Uterus (tissue), 4 donors: ENCODE data around the gene FIBP. TPM values are rescaled to one million over a fixed set of nuclear protein-coding genes. Genes with fewer than 3 reads are reported as not detected.

Experiments used
- DNase-seq, 2 donors: peaks; one replicate each; pipeline ENCODE4 v3.0.0-alpha.2; 2019 to 2020
- H3K27ac ChIP-seq, 2 donors: fragments of 200-600 bp; sonication (generic); 1 replicate in 1 of 2; 2 replicates in 1 of 2; pipeline ENCODE4 v1.5.1; 2016 to 2018
- H3K27me3 ChIP-seq, 2 donors: fragments of 200-600 bp; sonication (generic); one replicate each; pipeline ENCODE4 v1.5.1; 2018 to 2019; ENCODE audit warnings: control low read depth in 1 of 2
- H3K36me3 ChIP-seq, 2 donors: fragments of 200-600 bp; sonication (generic); one replicate each; pipeline ENCODE4 v1.5.1; 2019; ENCODE audit warnings: control low read depth in 1 of 2
- H3K4me1 ChIP-seq, 2 donors: fragments of 200-600 bp; sonication (generic); one replicate each; pipeline ENCODE4 v1.5.1; 2018 to 2019; ENCODE audit warnings: control low read depth in 1 of 2
- H3K4me3 ChIP-seq, 2 donors: fragments of 200-600 bp; sonication (generic); 1 replicate in 1 of 2; 2 replicates in 1 of 2; pipeline ENCODE4 v1.5.1; 2018 to 2019; ENCODE audit warnings: mild to moderate bottlenecking in 1 of 2
- H3K9me3 ChIP-seq, 2 donors: fragments of 200-600 bp; sonication (generic); one replicate each; pipeline ENCODE4 v1.5.1; 2019; ENCODE audit warnings: control low read depth in 1 of 2
- POLR2A ChIP-seq, 2 donors: fragments of 450-650 bp; IDR thresholded peaks; one replicate each; pipeline ENCODE4 v1.6.1; 2016; ENCODE audit warnings: antibody characterized with exemption in 2 of 2, mild to moderate bottlenecking in 1 of 2, moderate library complexity in 1 of 2
- intact Hi-C: fragments of 100-400 bp; cut with DNase I; formaldehyde crosslinking; loops from one replicate; pipeline ENCODE4 v1.15.1; 2023; ENCODE audit warnings: low total_unique reads
- total RNA-seq, 4 donors: library from RNA; depleted of rRNA in 3 of 4; stranded (reverse); fragments of >200 nt in 3 of 4; gene quantifications; one replicate each; pipeline versions ENCODE4 v1.1.0 to v1.2.4, GENCODE V29; 2014 to 2023
- TF ChIP-seq, protein P1 (sequence below), 4 experiments: fragments of 200-600 bp in 2 of 4; fragments of 450-650 bp in 2 of 4; sonication (generic) in 2 of 4; IDR thresholded peaks; one replicate each; pipeline ENCODE4 v1.5.1; 2016 to 2019; ENCODE audit warnings: antibody characterized with exemption in 4 of 4, mild to moderate bottlenecking in 2 of 4, moderate library complexity in 1 of 4
- donor health status: DM: yes; HTN: yes; CAD: no.

Gene FIBP
- total RNA-seq, 4 donors from 2014 or later, result 39.7 to 239 (median 52.2) TPM

- H3K27ac ChIP-seq, result peak overlapping the region in 1 of 2 donors; percentile 38
- H3K27me3 ChIP-seq, result no peaks in the 10 kb centered on the region
- no peak overlapping the region for H3K4me3 ChIP-seq
- intact Hi-C loops, result no loop called here
- no peak for DNase-seq
- no peak for TF ChIP-seq POLR2A (IDR thresholded peaks at IDR 0.05)
- TF ChIP-seq, protein P1, sequence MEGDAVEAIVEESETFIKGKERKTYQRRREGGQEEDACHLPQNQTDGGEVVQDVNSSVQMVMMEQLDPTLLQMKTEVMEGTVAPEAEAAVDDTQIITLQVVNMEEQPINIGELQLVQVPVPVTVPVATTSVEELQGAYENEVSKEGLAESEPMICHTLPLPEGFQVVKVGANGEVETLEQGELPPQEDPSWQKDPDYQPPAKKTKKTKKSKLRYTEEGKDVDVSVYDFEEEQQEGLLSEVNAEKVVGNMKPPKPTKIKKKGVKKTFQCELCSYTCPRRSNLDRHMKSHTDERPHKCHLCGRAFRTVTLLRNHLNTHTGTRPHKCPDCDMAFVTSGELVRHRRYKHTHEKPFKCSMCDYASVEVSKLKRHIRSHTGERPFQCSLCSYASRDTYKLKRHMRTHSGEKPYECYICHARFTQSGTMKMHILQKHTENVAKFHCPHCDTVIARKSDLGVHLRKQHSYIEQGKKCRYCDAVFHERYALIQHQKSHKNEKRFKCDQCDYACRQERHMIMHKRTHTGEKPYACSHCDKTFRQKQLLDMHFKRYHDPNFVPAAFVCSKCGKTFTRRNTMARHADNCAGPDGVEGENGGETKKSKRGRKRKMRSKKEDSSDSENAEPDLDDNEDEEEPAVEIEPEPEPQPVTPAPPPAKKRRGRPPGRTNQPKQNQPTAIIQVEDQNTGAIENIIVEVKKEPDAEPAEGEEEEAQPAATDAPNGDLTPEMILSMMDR (IDR thresholded peaks at IDR 0.05), result no peak
- H3K9me3 ChIP-seq, result no peaks in the 10 kb centered on the region
- peaks cover 4 to 9% of the 10 kb centered on the region in 2 donors for H3K4me1 ChIP-seq
- H3K36me3 ChIP-seq, result no peaks in the 10 kb centered on the region
Measured at GRCh38 chr11:65885231-65885630, 3.0 kb downstream of the FIBP start.

GRCh38 chr11:65884716-65885092 is 3.6 kb downstream of the FIBP start:
- Histone ChIP-seq H3K4me1 (peaks cover 4 to 9% of the 10 kb centered on the region in 2 donors), H3K4me3 (no peak overlapping the region), H3K27me3 (no peaks in the 10 kb centered on the region), H3K36me3 (no peaks in the 10 kb centered on the region), H3K9me3 (no peaks in the 10 kb centered on the region), H3K27ac (peak overlapping the region; percentile 24 to 38)
- no peak for TF ChIP-seq POLR2A (IDR thresholded peaks at IDR 0.05)
- TF ChIP-seq, protein P1 (IDR thresholded peaks at IDR 0.05), result peak; percentile 97 to 99 (median 98)
- intact Hi-C loops, result loop anchor here (5.0 kb wide), 1 partner anchor 103 kb away; no protein-coding TSS in a partner anchor
- peak; percentile 68 to 73 for DNase-seq

- Histone ChIP-seq H3K9me3 (no peaks in the 10 kb centered on the region), H3K27me3 (no peaks in the 10 kb centered on the region), H3K4me1 (peaks cover 4 to 9% of the 10 kb centered on the region in 2 donors), H3K27ac (peak overlapping the region; percentile 24 to 38), H3K4me3 (no peak overlapping the region), H3K36me3 (no peaks in the 10 kb centered on the region)
- intact Hi-C loops, result loop anchor here (5.0 kb wide), 1 partner anchor 103 kb away; no protein-coding TSS in a partner anchor
- no peak for DNase-seq
- TF ChIP-seq, protein P1 (IDR thresholded peaks at IDR 0.05), result no peak
- no peak for TF ChIP-seq POLR2A (IDR thresholded peaks at IDR 0.05)
Measured at GRCh38 chr11:65883786-65884715, 4.2 kb downstream of the FIBP start.

DNA sequence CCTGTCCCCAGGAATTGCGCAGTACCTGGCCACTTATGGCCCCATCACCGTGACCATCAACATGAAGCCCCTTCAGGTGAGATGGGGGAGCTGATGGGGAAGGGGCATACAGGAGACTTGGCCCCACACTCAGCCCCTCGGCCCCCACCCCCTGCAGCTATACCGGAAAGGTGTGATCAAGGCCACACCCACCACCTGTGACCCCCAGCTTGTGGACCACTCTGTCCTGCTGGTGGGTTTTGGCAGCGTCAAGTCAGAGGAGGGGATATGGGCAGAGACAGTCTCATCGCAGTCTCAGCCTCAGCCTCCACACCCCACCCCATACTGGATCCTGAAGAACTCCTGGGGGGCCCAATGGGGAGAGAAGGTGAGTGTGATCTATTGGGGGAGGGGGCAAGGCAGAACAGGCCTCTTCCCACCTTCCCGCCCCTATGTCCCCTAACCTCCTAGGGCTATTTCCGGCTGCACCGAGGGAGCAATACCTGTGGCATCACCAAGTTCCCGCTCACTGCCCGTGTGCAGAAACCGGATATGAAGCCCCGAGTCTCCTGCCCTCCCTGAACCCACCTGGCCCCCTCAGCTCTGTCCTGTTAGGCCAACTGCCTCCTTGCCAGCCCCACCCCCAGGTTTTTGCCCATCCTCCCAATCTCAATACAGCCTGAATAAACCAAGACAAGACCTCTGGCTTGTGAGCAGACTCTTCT is 5.1 kb downstream of the FIBP start:
- Histone ChIP-seq H3K36me3 (no peaks in the 10 kb centered on the region), H3K27ac (no peak overlapping the region), H3K27me3 (no peaks in the 10 kb centered on the region), H3K4me3 (no peak overlapping the region), H3K9me3 (no peaks in the 10 kb centered on the region), H3K4me1 (peaks cover 4 to 9% of the 10 kb centered on the region in 2 donors)
- TF ChIP-seq POLR2A (IDR thresholded peaks at IDR 0.05), result no peak
- TF ChIP-seq, protein P1 (IDR thresholded peaks at IDR 0.05), result no peak
- intact Hi-C loops, result loop anchor here (5.0 kb wide), 1 partner anchor 104 kb away; no protein-coding TSS in a partner anchor
- DNase-seq, result no peak
